OCI-LY3 (cell line): Measurements from ENCODE around the gene NCAPG2.

ENCODE experiments used
- EZH2phosphoT487 ChIP-seq: fragments of 200-600 bp; shearing (Covaris generic); IDR thresholded peaks from 2 replicates; pipeline ENCODE4 v1.6.1; 2018; ENCODE audit warnings: antibody characterized with exemption, mixed run types, low read depth
- TF ChIP-seq, protein P1 (sequence below): fragments of 200-600, 300-600 bp; sonication (generic); IDR thresholded peaks from 2 replicates; pipeline ENCODE4 v1.5.1; 2014; ENCODE audit warnings: antibody characterized with exemption, low read length, low read depth

DNA sequence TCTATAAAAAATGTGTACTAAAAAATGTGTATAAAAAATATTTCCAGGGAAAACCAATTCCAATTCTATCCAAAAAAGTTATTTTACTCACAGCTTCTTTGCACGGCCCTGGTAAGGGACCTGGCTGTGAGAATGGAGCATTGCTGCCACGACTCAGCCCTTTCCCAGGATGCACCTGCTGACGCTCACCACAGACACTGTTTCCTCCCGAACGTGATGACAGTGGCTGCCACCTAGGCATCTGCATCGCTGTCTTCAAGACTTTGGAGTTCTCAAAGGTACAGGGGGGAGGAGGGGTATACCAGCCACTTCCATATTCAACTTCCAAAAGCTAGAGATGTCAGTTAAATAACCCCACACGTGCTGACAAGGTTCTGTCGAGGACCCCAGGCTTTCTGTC is 93.1 kb downstream of the NCAPG2 start:
- TF ChIP-seq, protein P1, sequence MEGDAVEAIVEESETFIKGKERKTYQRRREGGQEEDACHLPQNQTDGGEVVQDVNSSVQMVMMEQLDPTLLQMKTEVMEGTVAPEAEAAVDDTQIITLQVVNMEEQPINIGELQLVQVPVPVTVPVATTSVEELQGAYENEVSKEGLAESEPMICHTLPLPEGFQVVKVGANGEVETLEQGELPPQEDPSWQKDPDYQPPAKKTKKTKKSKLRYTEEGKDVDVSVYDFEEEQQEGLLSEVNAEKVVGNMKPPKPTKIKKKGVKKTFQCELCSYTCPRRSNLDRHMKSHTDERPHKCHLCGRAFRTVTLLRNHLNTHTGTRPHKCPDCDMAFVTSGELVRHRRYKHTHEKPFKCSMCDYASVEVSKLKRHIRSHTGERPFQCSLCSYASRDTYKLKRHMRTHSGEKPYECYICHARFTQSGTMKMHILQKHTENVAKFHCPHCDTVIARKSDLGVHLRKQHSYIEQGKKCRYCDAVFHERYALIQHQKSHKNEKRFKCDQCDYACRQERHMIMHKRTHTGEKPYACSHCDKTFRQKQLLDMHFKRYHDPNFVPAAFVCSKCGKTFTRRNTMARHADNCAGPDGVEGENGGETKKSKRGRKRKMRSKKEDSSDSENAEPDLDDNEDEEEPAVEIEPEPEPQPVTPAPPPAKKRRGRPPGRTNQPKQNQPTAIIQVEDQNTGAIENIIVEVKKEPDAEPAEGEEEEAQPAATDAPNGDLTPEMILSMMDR = no peak
- no peak for TF ChIP-seq EZH2phosphoT487
